ENCODE data around the gene ANKS3.
A peak's percentile ranks its signal among the peaks of the same experiment; 100 is the strongest.

Gene ANKS3

DNA sequence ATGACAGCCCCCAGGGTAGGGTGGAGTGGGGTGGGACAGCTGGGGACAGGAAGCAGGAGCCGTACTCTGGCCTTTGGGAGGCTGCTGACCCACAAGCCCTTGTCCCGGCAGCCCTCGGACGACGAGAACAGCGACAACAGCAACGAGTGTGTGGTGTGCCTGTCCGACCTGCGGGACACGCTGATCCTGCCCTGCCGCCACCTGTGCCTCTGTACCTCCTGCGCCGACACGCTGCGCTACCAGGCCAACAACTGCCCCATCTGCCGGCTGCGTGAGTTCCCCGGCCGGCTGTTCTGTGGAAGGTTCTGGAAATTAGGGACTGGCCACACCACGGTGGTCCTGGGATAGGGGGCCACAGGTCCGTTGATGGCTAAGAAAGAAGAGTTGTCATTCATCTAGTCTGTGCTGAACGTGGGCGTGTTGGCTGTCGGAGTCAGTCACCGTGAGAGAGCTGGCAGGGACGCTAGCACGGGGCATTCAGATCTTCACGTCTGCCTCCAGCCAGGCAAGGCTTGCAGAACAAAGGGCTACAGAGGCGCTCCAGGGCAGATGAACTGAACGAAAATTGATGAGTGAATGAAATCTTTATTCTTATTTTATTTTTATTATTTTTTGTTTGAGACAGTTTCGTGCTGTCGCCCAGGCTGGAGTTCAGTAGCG, 60.6 kb downstream of the ANKS3 start:
- DNase-seq (ENCODE audit: low read depth in 2 of 2, low spot score in 1 of 2), result no peak

- no peak for DNase-seq (ENCODE audit: low read depth in 2 of 2, low spot score in 1 of 2)
Measured at GRCh38 chr16:4668313-4668960, 65.6 kb downstream of the ANKS3 start.

DNA sequence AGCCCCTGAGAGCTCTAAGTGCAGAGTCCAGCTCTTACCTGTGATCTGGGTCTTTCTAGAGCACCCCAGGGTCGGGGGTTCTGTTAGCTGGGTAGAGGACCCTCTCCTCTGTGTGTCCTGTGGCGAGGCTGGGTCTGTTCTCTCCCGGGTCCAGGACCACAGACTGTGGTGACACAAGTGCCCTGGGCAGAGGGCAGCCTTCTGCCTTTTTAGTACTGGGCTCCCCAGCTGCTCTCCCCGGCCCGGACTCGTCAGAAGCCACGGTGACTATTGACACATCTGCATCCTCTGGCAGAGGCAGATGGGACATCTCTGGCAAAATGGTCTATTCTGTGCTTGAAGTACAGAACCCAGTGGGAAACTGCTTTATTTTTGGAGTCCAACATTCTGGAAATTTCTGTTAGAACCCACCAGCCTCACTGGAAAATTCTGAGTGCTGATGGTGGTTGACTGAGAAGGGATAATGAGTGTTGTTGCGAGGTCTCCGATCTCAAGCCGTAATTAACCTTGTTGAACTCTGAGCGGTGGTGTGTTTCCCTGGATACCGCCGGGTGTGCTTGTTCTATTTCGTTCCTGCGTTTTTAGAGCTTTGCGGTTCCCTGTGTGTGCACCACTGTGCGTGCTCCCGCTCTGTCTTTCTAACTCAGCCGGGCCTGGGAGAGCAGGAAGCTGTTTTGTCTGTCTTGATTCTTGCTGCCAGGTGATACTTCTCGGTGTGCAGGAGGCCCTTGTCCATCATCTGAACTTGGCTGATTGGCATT, 66.7 kb downstream of the ANKS3 start:
- DNase-seq (ENCODE audit: low read depth in 2 of 2, low spot score in 1 of 2), result no peak

DNA sequence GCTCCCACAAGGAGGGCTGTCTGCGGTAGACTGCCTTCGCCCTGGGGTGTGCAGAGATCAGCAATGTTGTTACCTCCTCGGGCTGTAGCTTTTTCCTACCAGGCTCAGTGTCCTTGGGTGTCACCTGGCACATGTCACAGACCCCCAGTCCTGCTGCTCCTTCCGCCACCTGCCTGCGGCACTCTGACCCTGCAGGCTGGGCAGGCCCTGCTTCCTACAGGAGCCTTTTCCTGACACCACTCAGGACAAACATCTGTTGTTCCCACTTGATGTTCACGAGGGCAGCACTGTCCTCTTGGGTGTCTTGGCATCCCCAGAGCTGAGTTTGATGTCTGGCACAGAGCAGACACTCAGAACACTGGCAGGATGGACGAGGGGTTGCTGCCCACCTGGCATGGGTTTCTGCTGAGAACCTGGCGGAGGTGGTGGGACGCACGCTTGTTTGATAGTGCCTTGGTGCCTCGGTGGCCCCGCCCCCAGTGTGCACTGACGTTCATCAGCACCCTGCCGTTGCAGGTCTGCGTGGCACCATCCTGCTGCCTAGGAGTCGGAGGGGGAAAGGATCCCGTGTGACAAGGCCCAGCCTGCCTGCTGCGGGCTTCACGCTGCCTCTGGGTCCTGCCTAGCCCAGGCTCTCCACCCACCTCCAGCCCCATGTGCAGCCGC, 67.4 kb downstream of the ANKS3 start:
- no peak for DNase-seq (ENCODE audit: low read depth in 2 of 2, low spot score in 1 of 2)

GRCh38 chr16:4664538-4665418, 69.3 kb downstream of the ANKS3 start:
- DNase-seq (ENCODE audit: low read depth in 2 of 2, low spot score in 1 of 2), result peak in 1 of 2 donors; percentile 21

DNA sequence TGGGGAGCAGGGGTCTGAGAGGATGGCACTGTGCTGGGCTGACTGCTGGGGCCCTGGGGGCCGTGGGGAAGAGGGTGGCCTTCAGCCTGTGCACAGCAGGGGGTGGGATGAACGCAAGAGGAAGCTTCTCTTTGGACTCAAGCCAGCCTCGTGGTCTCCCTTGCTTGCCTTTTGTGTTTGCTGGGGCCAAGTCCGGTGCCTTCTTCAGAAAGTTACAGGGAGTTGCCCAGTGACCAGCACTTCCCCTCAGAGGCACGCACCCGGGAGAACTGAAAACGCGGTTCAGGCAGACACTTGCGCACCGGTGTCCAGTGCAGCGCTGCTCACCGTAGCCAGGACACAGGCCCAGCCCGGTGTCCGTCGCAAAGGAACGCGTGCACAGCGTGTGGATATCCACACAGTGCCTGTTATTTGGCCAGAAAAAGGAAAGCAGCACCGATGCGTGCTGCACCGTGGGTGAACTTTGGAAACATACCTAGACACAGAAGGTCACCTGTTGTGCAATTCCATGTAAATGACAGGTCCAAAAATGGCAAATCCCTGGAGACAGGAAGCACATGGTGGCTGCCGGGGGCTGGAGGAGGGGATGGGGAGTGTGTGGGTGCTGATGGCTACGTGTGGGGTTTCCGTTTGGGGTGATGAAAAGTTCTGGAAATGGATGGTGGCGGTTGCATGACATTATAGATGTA, 70.2 kb downstream of the ANKS3 start:
- DNase-seq (ENCODE audit: low read depth in 2 of 2, low spot score in 1 of 2), result no peak

DNA sequence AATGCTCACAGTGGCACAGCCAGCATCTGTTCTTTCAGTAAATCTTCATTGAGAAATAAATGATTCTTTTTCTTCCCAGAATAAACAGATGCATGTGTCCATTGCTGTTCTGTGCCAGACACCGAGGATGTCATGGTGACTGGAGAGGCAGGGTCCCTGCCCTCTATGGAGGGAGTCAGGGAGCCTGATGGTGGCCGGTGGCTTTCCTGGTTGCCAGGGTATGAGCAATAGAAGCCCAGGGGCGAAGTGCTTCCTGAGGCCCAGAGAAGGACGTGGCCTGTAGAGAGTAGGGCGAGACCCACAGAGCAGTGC, 70.7 kb downstream of the ANKS3 start:
- DNase-seq (ENCODE audit: low read depth in 2 of 2, low spot score in 1 of 2), result no peak

DNA sequence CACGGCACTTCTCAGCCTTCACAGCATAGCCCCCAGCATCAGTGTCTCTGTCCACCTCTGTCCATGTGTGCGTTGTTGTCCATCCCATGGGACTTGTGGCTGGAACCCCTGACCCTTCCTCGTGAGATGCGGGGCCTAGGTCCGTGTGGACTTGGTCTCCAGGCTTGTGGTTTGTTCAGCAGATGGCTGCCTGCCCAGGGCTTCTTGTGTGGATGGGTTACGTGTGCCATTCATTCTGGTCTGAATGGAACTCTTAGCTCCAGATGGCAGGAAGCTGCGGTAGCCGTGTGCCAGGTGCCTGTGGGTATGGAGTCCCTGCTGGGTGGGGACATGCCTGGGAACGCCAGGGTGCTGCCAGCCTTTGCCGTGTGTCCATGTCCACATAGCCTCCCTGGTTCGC, 72.4 kb downstream of the ANKS3 start:
- no peak for DNase-seq (ENCODE audit: low read depth in 2 of 2, low spot score in 1 of 2)

- DNase-seq (ENCODE audit: low read depth in 2 of 2, low spot score in 1 of 2), result peak; percentile 28 to 37
Measured at GRCh38 chr16:4660454-4661007, 73.5 kb downstream of the ANKS3 start.

DNA sequence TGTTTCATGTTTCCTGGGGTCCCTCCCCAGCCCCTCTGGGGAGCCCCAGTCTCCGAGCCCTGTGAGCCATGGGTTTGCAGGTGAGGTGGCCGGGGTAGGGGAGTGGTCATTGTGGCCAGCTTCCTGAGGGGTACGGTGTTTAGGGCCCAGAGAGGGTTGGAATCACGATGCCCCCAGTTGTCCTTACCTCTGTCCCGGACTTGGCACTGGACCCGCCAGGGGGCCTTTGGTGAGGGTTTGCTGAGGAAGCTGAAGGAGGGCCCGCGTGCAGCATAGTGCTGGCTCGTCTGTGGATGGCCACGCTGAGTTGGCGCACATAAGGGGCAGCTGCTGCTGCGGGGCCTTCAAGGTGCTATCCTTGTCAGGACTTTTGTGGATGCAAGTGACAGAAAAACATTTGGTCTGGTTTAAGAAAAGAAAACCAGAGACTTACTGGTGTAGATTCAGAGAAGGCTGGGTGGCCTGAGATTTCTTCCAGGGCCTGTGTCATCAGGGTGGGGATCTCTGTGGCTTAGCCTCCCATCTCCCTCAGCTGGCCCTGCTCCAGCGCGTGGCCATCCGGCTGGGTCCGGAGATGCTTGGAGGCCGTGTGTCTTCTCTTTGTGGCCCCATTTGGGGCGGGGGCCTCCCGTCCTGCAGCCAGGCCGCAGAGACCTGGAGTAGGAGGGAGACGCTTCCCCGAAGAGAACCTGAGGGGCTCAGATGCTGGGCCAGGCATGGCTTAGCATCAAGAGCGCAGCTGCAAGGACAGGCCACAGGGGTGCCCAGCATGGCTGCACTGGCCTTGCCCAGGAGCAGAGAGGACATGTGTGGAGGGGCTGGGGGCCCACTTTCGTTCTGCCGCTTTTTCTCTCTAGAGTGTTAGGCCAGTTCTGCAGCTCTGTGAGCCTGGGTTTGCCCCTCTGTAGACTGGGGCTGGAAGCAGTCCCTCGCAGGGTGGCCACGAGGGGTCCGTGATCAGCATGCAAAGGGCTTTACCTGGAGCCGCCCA, 74.4 kb downstream of the ANKS3 start:
- no peak for DNase-seq (ENCODE audit: low read depth in 2 of 2, low spot score in 1 of 2)

- DNase-seq (ENCODE audit: low read depth in 2 of 2, low spot score in 1 of 2), result no peak
Measured at GRCh38 chr16:4656695-4657686, 77.1 kb downstream of the ANKS3 start.

- DNase-seq (ENCODE audit: low read depth in 2 of 2, low spot score in 1 of 2), result no peak
Measured at GRCh38 chr16:4656221-4656620, 77.8 kb downstream of the ANKS3 start.

- DNase-seq (ENCODE audit: low read depth in 2 of 2, low spot score in 1 of 2), result no peak
Measured at GRCh38 chr16:4655801-4656200, 78.3 kb downstream of the ANKS3 start.

- no peak for DNase-seq (ENCODE audit: low read depth in 2 of 2, low spot score in 1 of 2)
Measured at GRCh38 chr16:4654964-4655590, 79.0 kb downstream of the ANKS3 start.

GRCh38 chr16:4654011-4654963, 79.8 kb downstream of the ANKS3 start:
- no peak for DNase-seq (ENCODE audit: low read depth in 2 of 2, low spot score in 1 of 2)

- DNase-seq (ENCODE audit: low read depth in 2 of 2, low spot score in 1 of 2), result no peak
Measured at GRCh38 chr16:4652561-4652960, 81.5 kb downstream of the ANKS3 start.
